Lower leg skin (tissue), 3 donors: ENCODE data around the gene ABCC8.

Experiments used
- CTCF ChIP-seq, 3 donors: fragments of 450-650 bp; IDR thresholded peaks; one replicate each; pipeline ENCODE4 v1.5.1; 2016; ENCODE audit warnings: antibody characterized with exemption in 3 of 3, mild to moderate bottlenecking in 3 of 3, moderate library complexity in 2 of 3
- POLR2A ChIP-seq, 2 donors: fragments of 450-650 bp; IDR thresholded peaks; one replicate each; pipeline ENCODE4 v1.6.1; 2016 to 2017; ENCODE audit warnings: antibody characterized with exemption in 2 of 2, mild to moderate bottlenecking in 1 of 2, moderate library complexity in 1 of 2

- TF ChIP-seq POLR2A (IDR thresholded peaks at IDR 0.05) = no peak
- TF ChIP-seq CTCF (IDR thresholded peaks at IDR 0.05) = no peak
Observed at GRCh38 chr11:17469998-17470397, 6.6 kb downstream of the ABCC8 start.
